H1 (cell line): ENCODE measurements around the gene SKIL. TPM values are rescaled to one million over a fixed set of nuclear protein-coding genes. Genes with fewer than 3 reads are reported as not detected.

Experiments used
- CTCF ChIA-PET: fragments of 300-600 bp; sonication (Branson Sonifier 250); formaldehyde crosslinking; loops from one replicate; lab custom pipeline; 2021; ENCODE audit not compliant: partially characterized antibody; lab: Charles Lee
- POLR2A ChIA-PET: fragments of 300-600 bp; sonication (Branson Sonifier 250); formaldehyde crosslinking; loops from one replicate; lab custom pipeline; 2021; ENCODE audit warnings: inconsistent platforms; ENCODE audit not compliant: partially characterized antibody; lab: Charles Lee
- DNase-seq, 2 experiments: peaks; one replicate each; pipeline versions ENCODE4 v3.0.0 to v3.0.0-alpha.2; 2010 to 2022; ENCODE audit warnings: low spot score in 2 of 2, low read depth in 1 of 2, mixed read lengths in 1 of 2
- FAIRE-seq: peaks from 2 replicates; lab custom pipeline; 2011; peaks lifted over from hg19 to GRCh38; lab: Jason Lieb, UNC
- H2AFZ ChIP-seq: 2 replicates; pipeline ENCODE4 v1.8.1; 2012; ENCODE audit warnings: low read length, inconsistent platforms
- H2AK5ac ChIP-seq: 2 replicates; pipeline ENCODE4 v1.6.1; 2013; ENCODE audit warnings: low read depth, low read length
- H2BK120ac ChIP-seq: replicated peaks from 2 replicates; pipeline ENCODE3; 2013; ENCODE audit warnings: low read depth, low read length, inconsistent platforms
- H2BK12ac ChIP-seq: 2 replicates; pipeline ENCODE4 v1.6.1; 2013; ENCODE audit warnings: low read depth, low read length
- H2BK15ac ChIP-seq: 2 replicates; pipeline ENCODE4 v1.6.1; 2013; ENCODE audit warnings: low read length
- H2BK20ac ChIP-seq: 2 replicates; pipeline ENCODE4 v1.6.1; 2013; ENCODE audit warnings: low read length
- H2BK5ac ChIP-seq: 2 replicates; pipeline ENCODE4 v1.6.1; 2013; ENCODE audit warnings: low read depth, low read length
- H3K14ac ChIP-seq: 2 replicates; pipeline ENCODE4 v1.6.1; 2013; ENCODE audit warnings: inconsistent platforms; ENCODE audit not compliant: insufficient read length
- H3K18ac ChIP-seq: 2 replicates; pipeline ENCODE4 v1.6.1; 2013; ENCODE audit warnings: low read length; ENCODE audit errors: extremely low read depth
- H3K23ac ChIP-seq: 2 replicates; pipeline ENCODE4 v1.6.1; 2013; ENCODE audit warnings: inconsistent platforms; ENCODE audit not compliant: insufficient read length
- H3K23me2 ChIP-seq: 2 replicates; pipeline ENCODE4 v1.6.1; 2013; ENCODE audit warnings: low read depth, low read length
- H3K27ac ChIP-seq: 2 replicates; pipeline ENCODE4 v1.6.1; 2011; ENCODE audit warnings: low read depth, low read length, inconsistent platforms
- H3K27me3 ChIP-seq, 4 experiments: replicated peaks in 1 of 4; 1 replicate in 1 of 4; 2 replicates in 3 of 4; pipeline versions ENCODE4 v1.6.1 to v1.8.1; 2011 to 2013; ENCODE audit warnings: low read length in 3 of 4, mild to moderate bottlenecking in 3 of 4, inconsistent platforms in 2 of 4, mixed read lengths in 2 of 4, moderate library complexity in 1 of 4; ENCODE audit not compliant: control insufficient read depth in 3 of 4, insufficient read depth in 3 of 4; ENCODE audit errors: extremely low read depth in 1 of 4
- H3K36me3 ChIP-seq, 4 experiments: 2 replicates each; pipeline versions ENCODE4 v1.6.1 to v1.8.1; 2011 to 2013; ENCODE audit warnings: mild to moderate bottlenecking in 4 of 4, low read length in 3 of 4, moderate library complexity in 2 of 4, control low read depth in 1 of 4, inconsistent platforms in 1 of 4; ENCODE audit not compliant: insufficient read depth in 4 of 4, control insufficient read depth in 2 of 4
- H3K4ac ChIP-seq: replicated peaks from 2 replicates; pipeline ENCODE3; 2013; ENCODE audit warnings: low read length, low read depth, mixed read lengths, inconsistent platforms; ENCODE audit not compliant: insufficient read length
- H3K4me1 ChIP-seq, 4 experiments: replicated peaks in 1 of 4; 1 replicate in 1 of 4; 2 replicates in 3 of 4; pipeline versions ENCODE4 v1.6.1 to v1.8.1; 2011 to 2013; ENCODE audit warnings: low read length in 3 of 4, inconsistent platforms in 2 of 4, mixed read lengths in 1 of 4; ENCODE audit not compliant: insufficient read depth in 4 of 4, control insufficient read depth in 3 of 4
- H3K4me2 ChIP-seq, 2 experiments: 2 replicates each; pipeline versions ENCODE4 v1.6.1 to v1.8.1; 2011 to 2013; ENCODE audit warnings: low read depth in 2 of 2, low read length in 2 of 2, control low read depth in 1 of 2, inconsistent platforms in 1 of 2, mild to moderate bottlenecking in 1 of 2; ENCODE audit not compliant: insufficient read depth in 1 of 2
- H3K4me3 ChIP-seq, 4 experiments: fragments of 200-600, 300-600 bp in 1 of 4; sonication (generic), shearing (Covaris generic), sonication (Bioruptor Twin) in 1 of 4; 2 replicates each; pipeline versions ENCODE4 v1.5.1 to v1.8.1; 2011 to 2016; ENCODE audit warnings: low read length in 4 of 4, low read depth in 3 of 4, control low read depth in 2 of 4, inconsistent platforms in 2 of 4, mild to moderate bottlenecking in 2 of 4, mixed read lengths in 1 of 4, moderate library complexity in 1 of 4; ENCODE audit not compliant: insufficient read depth in 2 of 4; ENCODE audit errors: extremely low read depth in 1 of 4
- H3K56ac ChIP-seq: replicated peaks from 2 replicates; pipeline ENCODE3; 2013; ENCODE audit warnings: low read depth, mild to moderate bottlenecking, mixed read lengths, low read length, inconsistent platforms; ENCODE audit not compliant: insufficient read length
- H3K79me1 ChIP-seq: 2 replicates; pipeline ENCODE4 v1.6.1; 2013; ENCODE audit warnings: low read depth, low read length, control low read depth
- H3K79me2 ChIP-seq, 2 experiments: 2 replicates each; pipeline versions ENCODE4 v1.6.1 to v1.8.1; 2012 to 2013; ENCODE audit warnings: low read length in 2 of 2, mild to moderate bottlenecking in 2 of 2, inconsistent platforms in 1 of 2; ENCODE audit not compliant: insufficient read depth in 2 of 2, control insufficient read depth in 1 of 2
- H3K9ac ChIP-seq, 4 experiments: replicated peaks in 1 of 4; 1 replicate in 1 of 4; 2 replicates in 3 of 4; pipeline versions ENCODE4 v1.6.1 to v1.8.1; 2011 to 2013; ENCODE audit warnings: low read depth in 3 of 4, low read length in 3 of 4, control low read depth in 2 of 4, mild to moderate bottlenecking in 2 of 4, moderate library complexity in 2 of 4, inconsistent platforms in 1 of 4; ENCODE audit errors: extremely low read depth in 1 of 4
- H3K9me3 ChIP-seq, 2 experiments: 2 replicates each; pipeline versions ENCODE4 v1.6.1 to v1.8.1; 2012 to 2013; ENCODE audit warnings: mild to moderate bottlenecking in 2 of 2, moderate library complexity in 2 of 2, control low read depth in 1 of 2, inconsistent platforms in 1 of 2, low read depth in 1 of 2, low read length in 1 of 2, mixed read lengths in 1 of 2; ENCODE audit not compliant: insufficient read depth in 2 of 2
- H4K20me1 ChIP-seq, 2 experiments: replicated peaks in 1 of 2; 2 replicates each; pipeline versions ENCODE3 to v1.8.1; 2011 to 2013; ENCODE audit warnings: inconsistent platforms in 2 of 2, low read length in 2 of 2, mild to moderate bottlenecking in 1 of 2; ENCODE audit not compliant: insufficient read depth in 2 of 2, control insufficient read depth in 1 of 2
- H4K5ac ChIP-seq: 2 replicates; pipeline ENCODE4 v1.6.1; 2013; ENCODE audit warnings: low read length, low read depth, mixed read lengths, inconsistent platforms; ENCODE audit not compliant: insufficient read length
- H4K8ac ChIP-seq: 2 replicates; pipeline ENCODE4 v1.8.0; 2013; ENCODE audit warnings: mild to moderate bottlenecking, moderate library complexity, low read length, inconsistent platforms; ENCODE audit not compliant: insufficient read depth; ENCODE audit errors: extremely low read depth
- H4K91ac ChIP-seq: replicated peaks from 2 replicates; pipeline ENCODE3; 2013; ENCODE audit warnings: low read length, mixed read lengths, inconsistent platforms; ENCODE audit not compliant: insufficient read length
- CREB1 ChIP-seq: IDR thresholded peaks from 2 replicates; pipeline ENCODE4 v1.6.1; 2012; ENCODE audit warnings: inconsistent platforms
- KDM4A ChIP-seq: IDR thresholded peaks from one replicate; pipeline ENCODE4 v1.7.1; 2012; ENCODE audit warnings: low read depth, mild to moderate bottlenecking, moderate library complexity, low read length, inconsistent platforms; ENCODE audit not compliant: severe bottlenecking
- RAD21 ChIP-seq, 2 experiments: IDR thresholded peaks in 1 of 2; conservative IDR thresholded peaks in 1 of 2; 2 replicates each; pipeline ENCODE4 v1.6.1; 2011; ENCODE audit warnings: low read depth in 2 of 2, low read length in 2 of 2, improper control_type of control experiment in 1 of 2, inconsistent platforms in 1 of 2, mild to moderate bottlenecking in 1 of 2, moderate library complexity in 1 of 2
- WGBS, 2 experiments: shearing (Covaris generic) in 1 of 2; methylation state at CpG; one replicate each; pipeline versions ENCODE4 v1.1.6 to v1.1.7; 2013 to 2015; ENCODE audit warnings: low lambda C conversion rate in 2 of 2, mixed read lengths in 2 of 2, inconsistent platforms in 1 of 2, low coverage in 1 of 2, missing lambda C conversion rate in 1 of 2; ENCODE audit not compliant: insufficient replicate concordance in 2 of 2, insufficient coverage in 1 of 2, insufficient read length in 1 of 2; ENCODE audit errors: extremely low coverage in 1 of 2, missing lambda C conversion rate in 1 of 2; 5-methylcytosine and 5-hydroxymethylcytosine counted together
- polyA plus RNA-seq, 7 experiments: library from polyadenylated mRNA; depleted of rRNA in 3 of 7; stranded (reverse) in 5 of 7; unstranded in 2 of 7; fragments of >200 nt in 5 of 7; fragments of 200-250 nt in 2 of 7; gene quantifications; 1 replicate in 5 of 7; 2 replicates in 1 of 7; 4 replicates in 1 of 7; pipeline versions ENCODE4 v1.2.1 to v1.2.3, GENCODE V29; 2011 to 2013; ENCODE audit warnings: missing spikeins in 2 of 7, mixed read lengths in 2 of 7
- total RNA-seq: library from RNA; stranded (reverse); fragmentation: NEBNext Ultra II Directional; extraction: Animal tissue kit (Norgen Biotek cat#: 25700); gene quantifications from 2 replicates; pipeline ENCODE4 v1.2.1, GENCODE V29; 2021
- TF ChIP-seq, protein P1 (sequence below), 3 experiments: IDR thresholded peaks; 1 replicate in 2 of 3; 2 replicates in 1 of 3; pipeline versions ENCODE4 v1.5.1 to v1.6.1; 2011; ENCODE audit warnings: low read length in 3 of 3, mild to moderate bottlenecking in 3 of 3, inconsistent platforms in 2 of 3, low read depth in 1 of 3, moderate library complexity in 1 of 3; ENCODE audit not compliant: insufficient read depth in 1 of 3; ENCODE audit errors: control extremely low read depth in 1 of 3

The SKIL gene
- total and polyA plus RNA-seq, 2 of the 8 experiments (the other 6 are each of a cell fraction or from before 2014, with no cell fraction given), result 13.2 to 277 TPM

DNA sequence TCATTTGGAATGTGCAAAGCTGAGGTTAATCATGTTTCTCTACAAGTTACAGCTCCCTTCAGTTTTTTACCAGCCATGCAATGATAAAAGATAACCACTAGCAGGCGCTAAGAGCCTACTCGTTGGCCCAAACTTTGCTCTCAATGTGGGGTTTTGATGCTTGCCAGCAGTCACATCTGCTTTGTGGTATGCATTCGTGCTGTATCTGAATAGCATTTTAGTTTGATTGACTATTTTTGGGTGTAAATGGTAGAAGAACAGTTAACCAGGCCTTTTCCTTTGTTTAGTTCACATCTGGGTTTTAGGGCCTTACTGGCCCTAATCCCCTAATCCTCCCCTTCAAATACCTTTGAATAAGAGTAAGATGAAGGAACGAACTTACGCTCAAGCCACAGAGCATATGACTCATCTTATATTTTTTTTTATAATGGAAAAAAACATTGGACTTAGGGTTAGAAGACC, 56.7 kb downstream of the SKIL start:
- Histone ChIP-seq H2BK5ac (no peak overlapping the region), H2AFZ (no peak overlapping the region), H3K56ac (no peak overlapping the region), H3K79me1 (no peaks in the 10 kb centered on the region), H3K9me3 (no peaks in the 10 kb centered on the region), H2BK120ac (no peak overlapping the region), H3K27me3 (peaks cover 5 to 18% (median 16%) of the 10 kb centered on the region in 4 experiments), H3K4me2 (no peak overlapping the region), H2AK5ac (no peak overlapping the region), H3K4ac (no peak overlapping the region), H3K36me3 (no peaks in the 10 kb centered on the region), H3K4me3 (no peak overlapping the region), H3K14ac (no peak overlapping the region), H3K79me2 (no peaks in the 10 kb centered on the region), H4K91ac (no peak overlapping the region), H3K27ac (no peak overlapping the region), H4K5ac (no peak overlapping the region), H2BK20ac (no peak overlapping the region), H2BK15ac (no peak overlapping the region), H3K9ac (no peak overlapping the region), H3K18ac (no peak overlapping the region), H2BK12ac (no peak overlapping the region), H3K23ac (no peak overlapping the region), H3K4me1 (peaks cover 0 to 5% (median 4%) of the 10 kb centered on the region in 4 experiments; a peak in 6 of 7 replicates), H4K8ac (no peak overlapping the region), H3K23me2 (peaks cover 5% of the 10 kb centered on the region; the same call in 1 of the 2 replicates), H4K20me1 (peaks cover 0 to 3% of the 10 kb centered on the region in 2 experiments)
- ChIA-PET POLR2A (interaction anchor here (0.6 to 1.1 kb wide), 3 partner anchors 19 to 455 kb away, joined by 3 read pairs; no protein-coding TSS in a partner anchor), CTCF (interaction anchor here (0.6 to 10.6 kb wide), 85 partner anchors 8 to 1014 kb away, joined by 3 to 273 read pairs (median 5); partner anchors contain the start of genes SKIL and SLC7A14)
- TF ChIP-seq CREB1, result no peak
- peak; percentile 98 to 99 for TF ChIP-seq RAD21 (IDR thresholded peaks at IDR 0.05 in 1 of 2, conservative IDR thresholded peaks at IDR 0.05 in 1 of 2; ENCODE audit: low read depth in 2 of 2, low read length in 2 of 2)
- TF ChIP-seq, protein P1, sequence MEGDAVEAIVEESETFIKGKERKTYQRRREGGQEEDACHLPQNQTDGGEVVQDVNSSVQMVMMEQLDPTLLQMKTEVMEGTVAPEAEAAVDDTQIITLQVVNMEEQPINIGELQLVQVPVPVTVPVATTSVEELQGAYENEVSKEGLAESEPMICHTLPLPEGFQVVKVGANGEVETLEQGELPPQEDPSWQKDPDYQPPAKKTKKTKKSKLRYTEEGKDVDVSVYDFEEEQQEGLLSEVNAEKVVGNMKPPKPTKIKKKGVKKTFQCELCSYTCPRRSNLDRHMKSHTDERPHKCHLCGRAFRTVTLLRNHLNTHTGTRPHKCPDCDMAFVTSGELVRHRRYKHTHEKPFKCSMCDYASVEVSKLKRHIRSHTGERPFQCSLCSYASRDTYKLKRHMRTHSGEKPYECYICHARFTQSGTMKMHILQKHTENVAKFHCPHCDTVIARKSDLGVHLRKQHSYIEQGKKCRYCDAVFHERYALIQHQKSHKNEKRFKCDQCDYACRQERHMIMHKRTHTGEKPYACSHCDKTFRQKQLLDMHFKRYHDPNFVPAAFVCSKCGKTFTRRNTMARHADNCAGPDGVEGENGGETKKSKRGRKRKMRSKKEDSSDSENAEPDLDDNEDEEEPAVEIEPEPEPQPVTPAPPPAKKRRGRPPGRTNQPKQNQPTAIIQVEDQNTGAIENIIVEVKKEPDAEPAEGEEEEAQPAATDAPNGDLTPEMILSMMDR (IDR thresholded peaks at IDR 0.05; ENCODE audit: control extremely low read depth in 1 of 3, insufficient read depth in 1 of 3, low read depth in 1 of 3, low read length in 3 of 3), result peak; percentile 39 to 95 (median 94)
- no peak for TF ChIP-seq KDM4A
- WGBS, 2 experiments, result 44% methylated on average over 5 of the region's 5 CpGs; no CpG with 5 or more reads in 1 of the 2 experiments
- FAIRE-seq, result peak; percentile 74
- no peak for DNase-seq
